ENCODE measurements around the gene REV1.

The REV1 gene

GRCh38 chr2:99490623-99491461 lies 1.0 kb upstream of the REV1 start:
- Histone ChIP-seq H3K4me1 (ENCODE audit: low read length) (no peaks in the 10 kb centered on the region; the same call in 1 of the 2 replicates), H3K4me3 (ENCODE audit: low read length) (peak overlapping the region; percentile 81), H4K20me1 (ENCODE audit: insufficient read depth, low read length) (peaks cover 7% of the 10 kb centered on the region; the same call in 1 of the 2 replicates), H3F3A (ENCODE audit: insufficient read depth, low read length) (0 out of 2 replicates have a peak, but pooled peaks cover 7% of the 10 kb centered on the region), H3K9me3 (replicated peaks; ENCODE audit: insufficient read depth, low read length) (no peaks in the 10 kb centered on the region), H2AFZ (ENCODE audit: low read length) (peak overlapping the region; percentile 88), H3K36me3 (replicated peaks; ENCODE audit: insufficient read depth, low read length) (no peaks in the 10 kb centered on the region), H3K79me2 (ENCODE audit: low read length) (peaks cover 34% of the 10 kb centered on the region), H3K9ac (ENCODE audit: low read length) (peak overlapping the region; percentile 58; the same call in 1 of the 2 replicates), H3K27ac (ENCODE audit: low read length) (peak overlapping the region; percentile 45; the same call in 1 of the 2 replicates), H3K9me2 (replicated peaks; ENCODE audit: insufficient read depth, low read length) (no peaks in the 10 kb centered on the region), H3K4me2 (ENCODE audit: low read depth, low read length) (peak overlapping the region; percentile 84), H3K27me3 (replicated peaks; ENCODE audit: insufficient read depth, low read length) (no peaks in the 10 kb centered on the region)
- DNase-seq: no peak
- no peak for TF ChIP-seq EZH2 (optimal IDR thresholded peaks at IDR 0.05; ENCODE audit: low read depth, low read length)
- no peak for TF ChIP-seq CTCF (IDR thresholded peaks at IDR 0.05; ENCODE audit: low read length)
- no peak for TF ChIP-seq EZH2phosphoT487 (IDR thresholded peaks at IDR 0.05; ENCODE audit: low read length)

GRCh38 chr2:99489063-99489760 lies 605 bp downstream of the REV1 start:
- H3K9me3 ChIP-seq (replicated peaks; ENCODE audit: insufficient read depth, low read length): no peaks in the 10 kb centered on the region
- H3K27ac ChIP-seq (ENCODE audit: low read length): peak overlapping the region; percentile 6; the same call in 1 of the 2 replicates
- no peak for TF ChIP-seq EZH2phosphoT487 (IDR thresholded peaks at IDR 0.05; ENCODE audit: low read length)
- TF ChIP-seq EZH2 (optimal IDR thresholded peaks at IDR 0.05; ENCODE audit: low read depth, low read length): no peak
- TF ChIP-seq CTCF (IDR thresholded peaks at IDR 0.05; ENCODE audit: low read length): no peak
- H3K4me1 ChIP-seq (ENCODE audit: low read length): no peaks in the 10 kb centered on the region; the same call in 1 of the 2 replicates
- peak overlapping the region; percentile 79 for H3K9ac ChIP-seq (ENCODE audit: low read length)
- 0 out of 2 replicates have a peak, but pooled peaks cover 7% of the 10 kb centered on the region for H3F3A ChIP-seq (ENCODE audit: insufficient read depth, low read length)
- DNase-seq: peak; percentile 48
- H3K9me2 ChIP-seq (replicated peaks; ENCODE audit: insufficient read depth, low read length): no peaks in the 10 kb centered on the region
- H3K27me3 ChIP-seq (replicated peaks; ENCODE audit: insufficient read depth, low read length): no peaks in the 10 kb centered on the region
- H3K79me2 ChIP-seq (ENCODE audit: low read length): peaks cover 50% of the 10 kb centered on the region
- H4K20me1 ChIP-seq (ENCODE audit: insufficient read depth, low read length): peaks cover 7% of the 10 kb centered on the region; the same call in 1 of the 2 replicates
- peak overlapping the region; percentile 87 for H3K4me2 ChIP-seq (ENCODE audit: low read depth, low read length)
- no peaks in the 10 kb centered on the region for H3K36me3 ChIP-seq (replicated peaks; ENCODE audit: insufficient read depth, low read length)
- peak overlapping the region; percentile 75 for H2AFZ ChIP-seq (ENCODE audit: low read length)
- H3K4me3 ChIP-seq (ENCODE audit: low read length): peak overlapping the region; percentile 88

GRCh38 chr2:99488539-99489062 lies 1.2 kb downstream of the REV1 start:
- 0 out of 2 replicates have a peak, but pooled peaks cover 7% of the 10 kb centered on the region for H3F3A ChIP-seq (ENCODE audit: insufficient read depth, low read length)
- H3K79me2 ChIP-seq (ENCODE audit: low read length): peaks cover 57% of the 10 kb centered on the region
- H3K9ac ChIP-seq (ENCODE audit: low read length): peak overlapping the region; percentile 79
- H3K9me3 ChIP-seq (replicated peaks; ENCODE audit: insufficient read depth, low read length): no peaks in the 10 kb centered on the region
- peak overlapping the region; percentile 88 for H3K4me3 ChIP-seq (ENCODE audit: low read length)
- H4K20me1 ChIP-seq (ENCODE audit: insufficient read depth, low read length): peaks cover 11% of the 10 kb centered on the region; the same call in 1 of the 2 replicates
- H2AFZ ChIP-seq (ENCODE audit: low read length): peak overlapping the region; percentile 75
- peak; percentile 18 for DNase-seq
- H3K27ac ChIP-seq (ENCODE audit: low read length): peak overlapping the region; percentile 6; the same call in 1 of the 2 replicates
- no peaks in the 10 kb centered on the region for H3K9me2 ChIP-seq (replicated peaks; ENCODE audit: insufficient read depth, low read length)
- no peaks in the 10 kb centered on the region for H3K27me3 ChIP-seq (replicated peaks; ENCODE audit: insufficient read depth, low read length)
- no peaks in the 10 kb centered on the region; the same call in 1 of the 2 replicates for H3K4me1 ChIP-seq (ENCODE audit: low read length)
- H3K36me3 ChIP-seq (replicated peaks; ENCODE audit: insufficient read depth, low read length): no peaks in the 10 kb centered on the region
- TF ChIP-seq EZH2 (optimal IDR thresholded peaks at IDR 0.05; ENCODE audit: low read depth, low read length) (no peak), CTCF (IDR thresholded peaks at IDR 0.05; ENCODE audit: low read length) (no peak), EZH2phosphoT487 (IDR thresholded peaks at IDR 0.05; ENCODE audit: low read length) (no peak)
- H3K4me2 ChIP-seq (ENCODE audit: low read depth, low read length): peak overlapping the region; percentile 87
